GM19397 (cell line): ENCODE results near the gene CETP.
"Not testable (repeated sequence)": the region's sequence is repeated elsewhere in the genome, so short reads cannot be mapped to it uniquely, and the experiment has no call there.

Experiments used
- ATAC-seq: cut with Tn5 transposase; IDR thresholded peaks from one replicate; pipeline ENCODE4 v1.9.1; 2021; ENCODE audit warnings: mild to moderate bottlenecking, moderate library complexity; ENCODE audit not compliant: unreplicated experiment

Gene CETP

DNA sequence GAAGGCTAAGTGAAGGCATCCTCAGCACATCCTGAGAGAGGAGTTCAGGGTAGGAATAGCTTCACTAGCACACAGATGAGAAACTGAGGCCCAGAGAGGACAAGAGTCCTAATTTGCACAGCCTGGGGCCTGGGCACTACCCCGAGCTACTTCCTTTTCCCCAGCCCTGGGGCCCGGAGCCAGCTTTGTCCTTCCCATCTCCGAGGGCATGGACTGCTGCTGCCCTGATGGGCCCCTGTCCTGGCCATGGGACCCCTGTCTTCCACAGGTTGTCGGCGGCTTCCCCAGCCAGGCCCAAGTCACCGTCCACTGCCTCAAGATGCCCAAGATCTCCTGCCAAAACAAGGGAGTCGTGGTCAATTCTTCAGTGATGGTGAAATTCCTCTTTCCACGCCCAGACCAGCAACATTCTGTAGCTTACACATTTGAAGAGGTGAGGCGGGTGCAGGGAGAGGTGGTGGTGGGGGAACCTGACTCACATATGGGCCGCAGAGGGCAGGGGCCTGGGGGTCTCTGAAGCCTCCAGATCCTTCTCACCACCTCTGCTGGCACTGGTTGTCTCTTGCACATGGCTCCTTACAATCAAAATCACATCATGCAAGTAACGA is 16.2 kb downstream of the CETP start:
- ATAC-seq, result no peak

DNA sequence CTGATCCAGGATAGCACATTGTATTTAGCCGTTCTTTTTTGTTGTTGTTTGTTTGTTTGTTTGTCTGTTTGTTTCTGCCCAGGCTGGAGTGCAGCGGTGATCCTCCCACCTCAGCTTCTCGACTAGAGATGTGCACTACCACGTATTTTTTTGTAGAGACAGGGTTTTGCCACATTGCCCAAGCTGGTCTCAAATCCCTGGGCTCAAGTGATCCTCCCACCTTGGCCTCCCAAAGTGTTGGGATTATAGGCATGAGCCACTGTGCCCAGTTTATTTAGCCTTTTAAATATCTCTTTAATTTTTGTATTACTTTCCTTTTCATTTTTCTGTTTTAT is 18.4 kb downstream of the CETP start:
- ATAC-seq, result no peak

DNA sequence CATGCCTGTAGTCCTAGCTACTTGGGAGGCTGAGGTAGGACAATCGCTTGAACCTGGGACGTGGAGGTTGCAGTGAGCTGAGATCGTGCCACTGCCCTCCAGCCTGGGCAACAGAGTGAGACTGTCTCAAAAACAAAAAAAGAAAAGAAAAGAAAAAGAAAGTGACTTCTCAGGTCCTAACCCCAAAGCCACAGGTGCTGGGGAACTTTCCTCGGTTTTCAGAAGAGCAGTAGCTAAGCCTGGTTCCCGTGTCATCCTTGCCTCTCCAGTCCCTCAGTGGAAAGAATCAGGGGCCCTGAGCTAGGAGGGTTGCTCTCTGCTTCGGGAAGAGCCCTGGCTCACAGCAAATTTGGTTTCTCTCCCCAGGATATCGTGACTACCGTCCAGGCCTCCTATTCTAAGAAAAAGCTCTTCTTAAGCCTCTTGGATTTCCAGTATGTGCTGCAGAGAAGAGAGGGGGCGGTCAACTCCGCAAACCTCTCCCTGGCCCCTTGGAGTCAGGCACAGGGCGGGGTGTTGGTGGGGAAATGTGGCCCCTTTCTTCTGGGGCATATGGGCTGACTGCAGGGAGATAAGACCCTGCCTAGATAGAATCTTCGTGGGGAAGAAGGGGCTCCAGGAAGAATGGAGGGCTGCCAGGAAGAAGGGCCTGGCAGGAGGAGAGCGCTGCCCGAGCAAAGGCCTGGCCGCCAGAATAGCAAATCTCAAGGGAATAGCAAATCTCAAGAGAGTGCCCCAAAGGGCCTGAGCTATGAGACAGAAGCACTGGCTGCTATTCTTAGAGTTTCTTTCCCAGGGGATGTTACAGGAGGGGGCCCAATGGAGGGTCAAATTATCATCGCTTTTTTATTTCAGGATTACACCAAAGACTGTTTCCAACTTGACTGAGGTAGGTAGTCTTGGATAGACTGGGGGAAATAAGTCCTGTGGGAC is 19.3 kb downstream of the CETP start:
- ATAC-seq, result no peak

DNA sequence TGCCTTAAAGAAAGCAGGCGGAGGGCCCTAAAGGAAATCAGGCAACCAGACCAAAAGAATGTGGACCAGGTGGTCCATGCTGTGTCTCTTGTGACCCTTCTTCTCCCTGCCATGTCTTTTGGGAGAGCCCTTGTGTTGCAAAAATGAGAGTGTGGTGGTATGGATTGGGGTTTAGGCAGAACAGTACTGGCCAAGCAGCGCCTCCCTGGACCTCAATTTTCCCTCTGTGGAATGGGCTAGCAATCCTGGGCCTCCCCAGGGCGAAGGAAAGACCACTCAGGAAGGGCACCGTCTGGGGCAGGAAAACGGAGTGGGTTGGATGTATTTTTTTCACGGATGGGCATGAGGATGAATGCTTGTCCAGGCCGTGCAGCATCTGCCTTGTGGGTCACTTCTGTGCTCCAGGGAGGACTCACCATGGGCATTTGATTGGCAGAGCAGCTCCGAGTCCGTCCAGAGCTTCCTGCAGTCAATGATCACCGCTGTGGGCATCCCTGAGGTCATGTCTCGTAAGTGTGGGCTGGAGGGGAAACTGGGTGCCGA is 20.1 kb downstream of the CETP start:
- no peak for ATAC-seq

DNA sequence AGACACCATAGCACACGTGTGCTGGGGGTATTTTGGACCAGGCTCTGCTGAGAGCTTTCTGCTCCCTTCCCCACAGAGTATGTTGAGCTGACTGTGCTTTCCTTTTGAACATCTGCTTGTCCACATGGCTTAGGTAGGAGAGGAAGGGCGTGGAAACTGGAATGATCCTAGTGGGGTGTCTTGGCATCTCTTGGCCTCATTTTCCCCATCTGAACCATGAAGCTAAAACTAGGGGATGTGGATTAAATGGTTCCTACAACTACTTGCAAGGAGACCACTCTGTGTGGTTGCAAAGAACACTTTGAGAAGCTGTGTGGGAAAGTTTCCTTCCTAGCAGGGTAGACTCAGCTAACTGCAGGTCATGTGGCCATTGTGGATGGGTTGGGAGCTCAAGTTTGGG is 20.9 kb downstream of the CETP start:
- ATAC-seq, result no peak

DNA sequence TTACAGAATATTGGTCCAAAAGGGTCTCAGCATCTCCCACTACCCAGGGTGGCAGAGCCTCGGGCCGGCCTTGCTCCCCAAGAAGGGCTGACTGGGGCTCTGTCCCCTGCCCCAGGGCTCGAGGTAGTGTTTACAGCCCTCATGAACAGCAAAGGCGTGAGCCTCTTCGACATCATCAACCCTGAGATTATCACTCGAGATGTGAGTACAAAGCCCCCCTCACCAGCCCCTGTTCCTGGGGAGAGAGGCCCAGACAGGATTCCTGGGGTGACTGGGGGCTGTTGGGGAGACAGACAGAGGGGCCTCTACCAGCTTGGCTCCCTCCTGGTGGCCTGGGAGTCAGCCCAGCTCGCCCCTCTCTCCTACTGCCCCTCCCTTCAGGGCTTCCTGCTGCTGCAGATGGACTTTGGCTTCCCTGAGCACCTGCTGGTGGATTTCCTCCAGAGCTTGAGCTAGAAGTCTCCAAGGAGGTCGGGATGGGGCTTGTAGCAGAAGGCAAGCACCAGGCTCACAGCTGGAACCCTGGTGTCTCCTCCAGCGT is 21.5 kb downstream of the CETP start:
- no peak for ATAC-seq

DNA sequence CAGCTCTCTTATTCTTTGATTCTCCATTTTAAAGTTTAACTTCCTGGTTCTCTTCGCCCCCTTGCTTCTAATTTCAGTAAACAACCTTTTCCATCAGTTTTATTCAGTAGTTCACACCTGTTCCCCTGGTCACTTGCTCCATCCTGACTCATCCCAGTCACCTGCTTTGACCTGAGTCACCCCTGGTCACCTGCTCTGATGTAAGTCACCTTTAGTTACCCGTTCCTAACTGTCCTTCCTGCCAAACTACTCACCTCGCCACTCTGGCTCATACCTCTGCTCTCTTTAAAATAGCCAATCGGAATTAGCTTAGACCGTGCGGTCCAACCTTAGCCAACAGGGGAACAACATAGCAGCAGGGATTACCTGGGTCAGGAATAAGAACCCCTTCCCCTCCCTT is 22.9 kb downstream of the CETP start:
- ATAC-seq, result no peak

DNA sequence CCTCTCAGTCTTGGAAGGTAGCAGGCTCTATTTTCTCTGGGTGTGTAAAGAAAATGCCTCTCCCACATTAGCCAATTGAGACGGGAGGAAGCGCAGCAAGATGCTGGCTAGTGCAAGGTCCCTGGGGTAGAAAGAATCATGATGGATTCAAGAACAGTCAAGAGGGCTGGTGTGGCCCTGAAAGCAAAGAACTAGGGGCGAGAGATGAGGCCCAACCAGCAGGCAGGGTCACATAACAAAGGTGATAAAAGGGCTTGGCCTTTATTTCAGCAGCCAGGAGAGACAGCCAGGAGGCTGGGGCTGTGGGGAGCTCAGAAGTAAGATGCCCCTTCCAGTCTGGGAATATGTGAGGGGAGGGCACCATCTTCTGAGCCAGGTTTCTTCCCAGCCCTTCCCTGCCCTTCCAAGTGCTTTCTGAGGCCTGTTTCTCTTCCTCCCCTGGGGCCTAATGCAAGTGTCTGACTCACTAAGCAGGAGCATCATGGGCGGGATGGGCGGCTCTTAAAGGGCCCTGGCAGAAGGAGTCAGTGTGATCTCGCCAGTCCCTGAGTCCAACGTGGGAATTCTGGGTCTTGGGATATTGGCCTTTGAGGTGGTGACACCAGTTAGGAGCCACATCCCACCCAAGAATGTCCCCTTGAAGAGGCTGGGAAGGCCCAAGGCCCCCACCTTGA is 23.7 kb downstream of the CETP start:
- no peak for ATAC-seq

DNA sequence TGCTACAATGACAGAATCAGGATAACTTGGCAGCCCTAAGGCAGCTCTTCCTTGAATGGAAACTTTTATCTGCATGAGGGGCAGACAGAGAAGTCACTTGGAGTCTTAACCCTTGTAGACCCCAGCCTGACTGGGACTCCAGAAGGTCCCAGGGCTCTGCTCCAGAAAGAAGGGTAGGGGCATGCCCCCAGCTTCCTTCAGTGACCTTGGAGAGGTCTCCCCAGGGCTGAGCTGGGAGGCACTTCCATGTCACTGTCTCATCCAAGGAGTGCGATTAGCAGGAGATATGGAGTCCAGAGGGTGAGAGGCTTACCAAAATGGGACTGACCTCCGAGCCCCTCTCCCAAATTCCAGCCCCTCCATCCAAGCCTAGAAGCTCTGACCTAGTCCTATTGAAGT is 24.2 kb downstream of the CETP start:
- no peak for ATAC-seq

DNA sequence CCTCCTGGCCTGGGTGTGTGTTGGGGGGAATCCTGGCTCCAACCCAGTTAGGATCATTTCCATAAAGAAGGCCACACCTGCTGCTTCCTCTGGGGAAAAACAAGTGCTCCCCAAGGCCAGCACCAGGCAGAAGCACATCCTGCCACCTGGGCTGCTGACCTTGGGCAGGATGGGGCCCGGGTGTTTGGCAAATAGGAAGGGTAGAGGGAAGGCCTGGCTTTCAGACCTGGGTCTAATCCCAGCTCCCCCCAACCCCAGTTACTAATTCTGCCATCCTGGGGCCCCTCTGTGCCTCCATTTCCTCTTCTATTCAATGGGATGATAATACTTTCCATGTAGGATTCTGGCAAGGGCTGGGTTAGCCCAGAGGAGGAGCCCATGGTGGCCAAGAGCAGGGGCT is 24.6 kb downstream of the CETP start:
- no peak for ATAC-seq

DNA sequence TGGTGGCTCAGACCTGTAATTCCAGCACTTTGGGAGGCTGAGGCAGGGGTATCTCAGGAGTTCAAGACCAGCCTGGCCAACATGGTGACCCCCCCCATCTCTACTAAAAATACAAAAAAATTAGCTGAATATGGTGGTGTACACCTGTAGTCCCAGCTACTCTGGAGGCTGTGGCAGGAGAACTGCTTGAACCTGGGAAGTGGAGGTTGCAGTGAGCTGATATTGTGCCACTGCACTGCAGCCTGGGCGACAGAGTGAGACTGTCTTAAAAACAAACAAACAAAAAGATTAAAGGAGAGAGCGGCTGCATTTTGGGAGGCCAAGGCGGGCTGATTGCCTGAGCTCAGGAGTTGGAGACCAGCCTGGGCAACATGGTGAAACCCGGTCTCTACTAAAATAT is 25.2 kb downstream of the CETP start:
- ATAC-seq, result not testable (repeated sequence)

DNA sequence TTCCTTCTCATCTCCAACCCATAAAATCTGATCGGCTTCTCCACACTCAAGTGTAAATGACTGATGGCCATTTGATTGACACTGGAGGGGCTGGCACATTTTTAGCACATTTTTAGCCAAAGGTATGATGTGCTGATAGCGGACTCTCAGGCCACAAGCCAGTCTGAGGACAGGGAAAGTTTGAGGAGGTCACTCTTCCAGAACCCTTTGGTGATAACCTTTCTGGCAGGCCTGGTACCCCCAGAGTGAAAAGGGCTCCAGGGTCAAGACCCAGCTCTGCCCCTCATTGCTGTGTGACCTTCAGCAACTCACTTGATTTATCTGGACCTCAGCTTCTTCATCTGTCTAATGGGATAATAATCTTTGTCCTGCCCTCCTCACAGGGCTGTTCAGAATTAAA is 25.9 kb downstream of the CETP start:
- no peak for ATAC-seq

DNA sequence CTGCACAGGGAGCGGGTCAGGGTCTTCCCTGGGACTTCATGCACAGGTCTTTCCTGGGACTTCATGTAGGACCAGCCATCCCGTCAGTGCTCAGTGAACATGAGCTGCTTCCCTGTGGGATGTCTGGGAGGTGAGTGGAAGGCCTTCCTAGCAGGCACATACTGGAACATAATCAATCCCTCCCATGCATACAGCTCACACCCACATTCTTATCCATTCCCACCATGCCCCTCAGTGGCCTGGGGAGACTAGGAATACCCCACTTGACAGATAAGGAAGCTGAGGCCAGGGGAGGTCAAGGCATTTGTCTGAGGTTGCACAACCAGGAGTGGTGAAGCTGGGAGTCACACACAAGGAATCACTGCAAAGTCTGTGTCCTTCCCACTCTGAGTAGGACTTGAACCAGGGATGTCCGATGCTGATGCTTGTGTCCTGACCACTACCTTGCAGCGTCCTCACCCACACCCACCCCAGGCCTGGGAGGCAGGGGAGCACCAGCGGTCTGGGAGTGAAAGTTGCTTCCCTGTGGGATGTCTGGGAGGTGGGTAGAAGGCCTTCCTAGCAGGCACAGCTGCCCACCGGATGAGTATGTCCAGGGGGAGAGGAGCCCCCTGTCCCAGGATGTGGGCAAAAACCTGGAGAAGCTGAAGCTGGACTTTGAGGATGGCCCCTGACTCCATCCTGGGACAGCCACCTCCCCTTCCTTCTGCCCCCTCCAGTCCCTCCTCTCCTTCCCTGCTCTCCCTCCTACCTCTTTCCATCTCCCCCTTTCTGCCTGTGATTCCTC is 26.6 kb downstream of the CETP start:
- ATAC-seq, result no peak

DNA sequence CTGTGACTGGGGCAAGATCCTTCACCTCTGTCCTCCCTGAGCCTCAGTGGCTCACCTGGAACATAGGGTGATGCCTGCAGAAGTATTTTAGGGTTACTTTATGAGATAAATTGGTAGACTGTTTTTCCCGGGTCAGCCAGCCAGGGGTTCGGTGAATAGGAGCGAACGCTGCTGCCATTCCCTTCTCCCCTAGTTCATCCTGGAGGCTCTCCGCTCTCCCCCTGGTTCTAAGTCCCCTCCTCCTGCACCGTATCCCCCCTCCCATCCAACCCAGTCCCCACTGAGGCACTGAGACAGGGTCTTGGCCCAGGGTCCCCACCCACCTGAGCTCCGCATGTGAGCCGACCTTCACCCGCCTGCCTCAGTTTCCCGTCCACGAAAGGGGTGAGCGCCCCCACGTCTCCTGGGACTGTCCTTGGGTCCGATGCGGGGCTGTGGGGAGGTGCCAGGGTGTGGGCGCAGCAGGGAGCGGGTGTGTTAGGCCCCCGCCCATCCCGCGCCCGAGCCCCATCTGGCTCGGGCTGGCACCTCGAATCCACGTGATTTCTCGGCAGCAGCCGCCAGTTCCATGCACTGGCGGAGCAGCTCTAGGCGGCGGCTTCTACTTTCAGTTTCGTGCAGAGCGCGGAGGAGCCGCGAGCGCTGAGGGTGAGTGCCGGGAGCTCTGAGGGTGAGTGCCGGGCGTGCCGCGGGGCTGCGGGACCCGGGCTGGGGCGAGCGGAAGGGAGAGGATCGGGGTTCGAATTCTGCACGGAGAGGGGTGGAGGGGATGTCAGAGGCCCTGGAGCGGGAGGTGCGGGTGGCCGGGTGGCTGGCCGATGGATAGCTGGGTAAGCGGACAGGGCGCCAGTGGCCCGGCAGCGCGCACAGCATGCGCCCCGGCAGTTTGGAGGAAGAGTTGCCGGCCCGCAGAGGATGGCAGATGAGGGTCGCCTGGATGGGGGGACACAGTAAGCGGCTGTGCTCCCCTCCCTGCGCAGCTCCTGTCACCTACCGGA is 27.5 kb downstream of the CETP start, which contains the start of gene NLRC5:
Gene NLRC5 (plus strand): TSS at position 610 of the 998 bp plus-strand sequence. CDS start 31,156 bp downstream, outside the sequence.
- peak; percentile 81 for ATAC-seq

DNA sequence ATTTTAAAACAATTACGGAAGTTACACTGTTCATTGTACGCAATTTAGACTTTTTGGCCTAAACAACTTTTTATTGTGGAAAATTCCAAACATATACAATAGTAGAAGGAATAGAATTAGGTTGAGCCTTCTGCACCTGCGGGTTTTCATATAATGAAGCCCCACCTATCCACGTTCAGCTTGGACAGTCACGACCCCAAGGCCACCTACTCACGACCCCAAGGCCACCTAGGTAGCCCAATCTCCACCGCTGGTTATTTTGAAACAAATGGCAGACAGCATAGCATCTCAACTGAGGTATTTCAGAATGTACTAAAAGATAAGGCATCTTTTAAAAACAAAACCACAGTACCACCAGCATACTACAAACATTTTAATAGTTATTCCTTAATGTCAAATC is 28.2 kb downstream of the CETP start:
- no peak for ATAC-seq

DNA sequence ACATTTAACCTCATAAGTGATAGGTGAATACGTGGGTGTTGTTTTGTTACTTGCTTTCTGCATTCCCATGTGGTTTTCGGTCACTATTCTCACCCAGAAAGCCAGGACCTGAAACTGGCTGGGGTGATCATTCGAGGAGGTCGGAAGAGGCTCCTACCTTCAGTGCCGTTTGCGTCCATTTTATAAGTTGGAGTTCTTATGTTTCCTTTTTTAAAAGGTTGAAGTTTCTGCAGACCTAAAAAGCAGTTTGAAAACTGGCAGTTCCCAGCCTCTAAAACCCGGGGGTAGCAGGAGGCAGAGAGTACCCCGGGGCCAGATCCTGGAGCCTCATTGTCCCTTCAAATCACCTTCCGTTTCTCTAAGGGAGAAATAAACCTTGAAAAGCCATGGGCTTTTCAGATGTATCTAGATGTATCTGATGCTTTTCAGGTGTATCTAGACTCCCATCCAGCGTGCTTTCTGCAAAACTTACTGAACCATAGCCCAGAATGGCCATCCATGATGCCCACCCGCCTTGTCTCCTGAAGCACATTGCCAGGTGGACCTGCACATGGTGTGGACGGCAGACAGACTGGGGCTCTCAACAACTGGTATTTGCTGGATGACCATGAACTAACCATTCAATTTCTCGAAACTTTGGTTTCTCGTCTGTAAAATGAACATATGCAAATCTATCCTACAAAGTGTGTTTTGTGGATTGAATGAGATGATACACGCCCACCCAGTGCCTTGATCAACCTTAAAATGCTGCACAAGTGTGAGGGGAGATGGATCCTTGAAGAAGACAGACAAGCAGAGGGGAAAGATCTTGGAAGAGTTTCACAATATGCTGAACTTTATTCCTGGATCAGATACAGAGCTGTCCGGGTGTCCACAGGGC is 28.9 kb downstream of the CETP start:
- ATAC-seq, result no peak

DNA sequence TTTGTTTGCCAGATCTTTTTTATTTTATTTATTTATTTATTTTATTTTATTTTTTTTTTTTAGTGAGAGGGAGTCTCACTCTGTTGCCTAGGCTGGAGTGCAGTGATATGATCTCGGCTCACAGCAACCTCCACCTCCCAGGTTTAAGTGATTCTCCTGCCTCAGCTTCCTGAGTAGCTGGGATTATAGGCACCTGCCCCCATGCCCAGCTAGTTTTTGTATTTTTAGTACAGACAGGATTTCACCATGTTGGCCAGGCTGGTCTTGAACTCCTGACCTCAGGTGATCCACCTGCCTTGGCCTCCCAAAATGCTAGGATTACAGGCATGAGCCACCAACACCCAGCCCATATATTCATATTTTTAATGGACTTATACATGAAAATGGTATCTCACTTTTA is 30.7 kb downstream of the CETP start:
- ATAC-seq, result not testable (repeated sequence)

DNA sequence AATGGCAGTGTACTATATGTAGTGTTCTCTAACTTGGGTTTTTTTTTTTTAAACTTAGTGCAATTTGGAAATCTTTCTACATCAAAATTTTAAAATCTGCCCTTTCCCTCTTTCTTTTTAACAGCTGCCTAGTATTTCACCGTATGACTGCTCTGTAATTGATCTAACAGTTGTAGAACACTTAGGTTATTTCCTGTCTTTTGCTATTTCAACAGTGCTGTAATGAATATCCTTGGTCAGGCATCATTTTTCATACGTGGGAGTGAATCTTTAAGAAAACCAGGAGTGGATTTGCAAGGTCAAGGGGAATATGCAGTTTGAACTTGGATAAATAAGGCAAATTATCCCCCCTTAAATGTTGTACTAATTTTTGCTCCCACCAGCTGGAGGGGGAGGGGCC is 31.5 kb downstream of the CETP start:
- ATAC-seq, result no peak
